Stimulated activated CD8-positive, alpha-beta memory T cell treated with anti-CD3 and anti-CD28 coated beads, Interleukin-2, amount 100 ng/mL, for 1 hour (primary cell): ENCODE measurements around the gene TMPRSS9.
"Not testable (repeated sequence)": the region's sequence is repeated elsewhere in the genome, so short reads cannot be mapped to it uniquely, and the experiment has no call there.

Source experiments
- DNase-seq, 2 donors: peaks; one replicate each; pipeline ENCODE4 v3.0.0-alpha.2; 2020; ENCODE audit warnings: low read depth in 2 of 2

TMPRSS9 gene

GRCh38 chr19:2392366-2392765 lies 32.3 kb downstream of the TMPRSS9 start:
- no peak for DNase-seq

- DNase-seq, result not testable (repeated sequence)
Measured at GRCh38 chr19:2392899-2393298, 32.8 kb downstream of the TMPRSS9 start.

- DNase-seq, result no peak
Measured at GRCh38 chr19:2394054-2394441, 34.0 kb downstream of the TMPRSS9 start.

- DNase-seq, result no peak
Measured at GRCh38 chr19:2394442-2395292, 34.6 kb downstream of the TMPRSS9 start.

- not testable (repeated sequence) for DNase-seq
Measured at GRCh38 chr19:2395293-2395829, 35.3 kb downstream of the TMPRSS9 start.

GRCh38 chr19:2397173-2397572 lies 37.1 kb downstream of the TMPRSS9 start:
- not testable (repeated sequence) for DNase-seq

- DNase-seq, result no peak
Measured at GRCh38 chr19:2398735-2399305, 38.8 kb downstream of the TMPRSS9 start.

- DNase-seq, result no peak
Measured at GRCh38 chr19:2399582-2399981, 39.5 kb downstream of the TMPRSS9 start.

GRCh38 chr19:2408247-2408646 lies 48.2 kb downstream of the TMPRSS9 start:
- DNase-seq, result no peak

GRCh38 chr19:2409352-2409912 lies 49.4 kb downstream of the TMPRSS9 start:
- DNase-seq, result no peak

GRCh38 chr19:2410023-2410422 lies 50.0 kb downstream of the TMPRSS9 start:
- no peak for DNase-seq

GRCh38 chr19:2411709-2412108 lies 51.6 kb downstream of the TMPRSS9 start:
- no peak for DNase-seq

GRCh38 chr19:2412449-2412848 lies 52.4 kb downstream of the TMPRSS9 start:
- DNase-seq, result no peak

GRCh38 chr19:2413159-2413558 lies 53.1 kb downstream of the TMPRSS9 start:
- no peak for DNase-seq

- no peak for DNase-seq
Measured at GRCh38 chr19:2413629-2414028, 53.6 kb downstream of the TMPRSS9 start.

GRCh38 chr19:2415281-2415972 lies 55.4 kb downstream of the TMPRSS9 start:
- no peak for DNase-seq

- no peak for DNase-seq
Measured at GRCh38 chr19:2415973-2416319, 55.9 kb downstream of the TMPRSS9 start.

GRCh38 chr19:2416321-2417097 lies 56.4 kb downstream of the TMPRSS9 start:
- DNase-seq, result no peak

GRCh38 chr19:2417436-2417835 lies 57.4 kb downstream of the TMPRSS9 start:
- not testable (repeated sequence) for DNase-seq

- no peak for DNase-seq
Measured at GRCh38 chr19:2417881-2418406, 57.9 kb downstream of the TMPRSS9 start.

GRCh38 chr19:2419754-2420153 lies 59.7 kb downstream of the TMPRSS9 start:
- no peak for DNase-seq
